ENCODE results near the gene SSRP1. TPM values are rescaled to one million over a fixed set of nuclear protein-coding genes. Genes with fewer than 3 reads are reported as not detected.

Gene SSRP1
- polyA plus RNA-seq, 1 experiment, result 113 TPM

DNA sequence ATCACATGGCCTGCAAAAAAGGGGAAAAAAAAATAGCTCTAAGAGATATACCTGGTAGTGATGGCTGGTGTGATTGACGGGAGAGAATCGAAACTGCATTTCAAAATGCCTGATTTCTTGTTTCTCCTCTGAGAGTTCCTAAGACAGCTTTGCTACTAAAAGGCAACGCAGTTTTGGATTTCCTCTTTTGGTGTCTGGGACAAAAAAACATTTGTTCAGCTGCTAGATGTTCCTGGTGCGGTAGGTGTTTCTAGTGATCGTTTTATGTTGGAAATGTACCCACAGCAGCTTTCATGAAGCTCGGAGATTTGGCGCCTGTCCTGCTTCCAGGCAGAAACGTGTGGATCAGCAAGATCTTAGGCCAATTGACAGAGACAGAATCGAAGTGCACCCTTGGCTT is 20.6 kb upstream of the SSRP1 start:
- Histone ChIP-seq H3K9me3 (ENCODE audit: control insufficient read depth, insufficient read depth, low read length) (no peaks in the 10 kb centered on the region), H3K27ac (ENCODE audit: low read depth, low read length) (no peak overlapping the region), H3K4me3 (ENCODE audit: low read depth, low read length) (no peak overlapping the region), H3K27me3 (ENCODE audit: control insufficient read depth, insufficient read depth, low read length) (peaks cover 35% of the 10 kb centered on the region)
- TF ChIP-seq, protein P1, sequence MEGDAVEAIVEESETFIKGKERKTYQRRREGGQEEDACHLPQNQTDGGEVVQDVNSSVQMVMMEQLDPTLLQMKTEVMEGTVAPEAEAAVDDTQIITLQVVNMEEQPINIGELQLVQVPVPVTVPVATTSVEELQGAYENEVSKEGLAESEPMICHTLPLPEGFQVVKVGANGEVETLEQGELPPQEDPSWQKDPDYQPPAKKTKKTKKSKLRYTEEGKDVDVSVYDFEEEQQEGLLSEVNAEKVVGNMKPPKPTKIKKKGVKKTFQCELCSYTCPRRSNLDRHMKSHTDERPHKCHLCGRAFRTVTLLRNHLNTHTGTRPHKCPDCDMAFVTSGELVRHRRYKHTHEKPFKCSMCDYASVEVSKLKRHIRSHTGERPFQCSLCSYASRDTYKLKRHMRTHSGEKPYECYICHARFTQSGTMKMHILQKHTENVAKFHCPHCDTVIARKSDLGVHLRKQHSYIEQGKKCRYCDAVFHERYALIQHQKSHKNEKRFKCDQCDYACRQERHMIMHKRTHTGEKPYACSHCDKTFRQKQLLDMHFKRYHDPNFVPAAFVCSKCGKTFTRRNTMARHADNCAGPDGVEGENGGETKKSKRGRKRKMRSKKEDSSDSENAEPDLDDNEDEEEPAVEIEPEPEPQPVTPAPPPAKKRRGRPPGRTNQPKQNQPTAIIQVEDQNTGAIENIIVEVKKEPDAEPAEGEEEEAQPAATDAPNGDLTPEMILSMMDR (IDR thresholded peaks at IDR 0.05; ENCODE audit: low read depth, low read length), result no peak
- no peak for DNase-seq (ENCODE audit: low read depth, low spot score)
- POLR2A ChIA-PET, result no interaction called here
- CTCF ChIA-PET, result interaction anchor here (3.4 kb wide), 1 partner anchor 11 kb away, joined by 12 read pairs; no protein-coding TSS in a partner anchor

DNA sequence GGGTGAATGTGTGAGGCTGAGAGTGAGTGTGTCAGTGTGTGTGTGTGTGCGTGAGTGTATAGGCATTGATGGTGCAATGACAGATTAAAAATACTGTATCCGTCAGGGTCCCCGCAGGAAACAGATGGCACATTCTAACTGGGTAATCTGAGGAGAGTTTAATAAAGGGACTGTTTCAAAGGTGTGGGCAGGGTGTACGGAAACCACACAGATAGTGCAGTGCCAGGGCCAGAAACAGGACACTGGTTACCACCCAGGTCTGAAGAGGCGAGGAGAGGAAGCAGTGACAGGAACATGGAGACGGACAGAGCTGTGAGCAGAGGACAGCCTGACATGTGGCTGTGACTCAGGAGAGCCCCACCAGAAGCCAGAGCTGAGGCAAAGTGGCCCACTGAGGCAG is 19.0 kb upstream of the SSRP1 start:
- TF ChIP-seq, protein P1 (IDR thresholded peaks at IDR 0.05; ENCODE audit: low read depth, low read length), result no peak
- Histone ChIP-seq H3K9me3 (ENCODE audit: control insufficient read depth, insufficient read depth, low read length) (peaks cover 7% of the 10 kb centered on the region), H3K4me3 (ENCODE audit: low read depth, low read length) (no peak overlapping the region), H3K27ac (ENCODE audit: low read depth, low read length) (no peak overlapping the region), H3K27me3 (ENCODE audit: control insufficient read depth, insufficient read depth, low read length) (peaks cover 24% of the 10 kb centered on the region)
- ChIA-PET CTCF (no interaction called here), POLR2A (no interaction called here)
- no peak for DNase-seq (ENCODE audit: low read depth, low spot score)

DNA sequence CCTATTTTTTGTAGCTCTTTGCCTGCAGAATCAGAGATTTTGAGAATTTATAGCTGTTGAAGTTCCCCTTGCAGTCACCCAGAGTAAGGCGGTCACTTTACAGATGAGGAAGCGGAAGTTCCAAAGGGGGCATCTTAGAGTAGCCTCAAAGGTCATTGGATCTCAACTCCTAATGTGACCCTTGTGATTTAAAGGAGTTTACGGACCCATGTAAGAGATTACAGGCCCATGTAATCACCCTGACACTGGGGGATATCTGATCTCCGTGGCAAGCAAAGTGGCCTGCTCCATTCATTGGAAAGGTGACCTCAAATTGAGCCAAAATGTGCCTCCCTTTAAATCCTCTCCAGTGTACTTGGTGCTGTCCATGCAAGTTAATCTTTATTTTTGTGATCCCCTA is 18.2 kb upstream of the SSRP1 start:
- no peak for DNase-seq (ENCODE audit: low read depth, low spot score)
- Histone ChIP-seq H3K27me3 (ENCODE audit: control insufficient read depth, insufficient read depth, low read length) (peaks cover 21% of the 10 kb centered on the region), H3K27ac (ENCODE audit: low read depth, low read length) (no peak overlapping the region), H3K4me3 (ENCODE audit: low read depth, low read length) (no peak overlapping the region), H3K9me3 (ENCODE audit: control insufficient read depth, insufficient read depth, low read length) (peaks cover 7% of the 10 kb centered on the region)
- ChIA-PET POLR2A (no interaction called here), CTCF (interaction anchor here (0.6 kb wide), 2 partner anchors 39 to 74 kb away, joined by 4 to 5 read pairs; no protein-coding TSS in a partner anchor)
- TF ChIP-seq, protein P1 (IDR thresholded peaks at IDR 0.05; ENCODE audit: low read depth, low read length), result no peak

DNA sequence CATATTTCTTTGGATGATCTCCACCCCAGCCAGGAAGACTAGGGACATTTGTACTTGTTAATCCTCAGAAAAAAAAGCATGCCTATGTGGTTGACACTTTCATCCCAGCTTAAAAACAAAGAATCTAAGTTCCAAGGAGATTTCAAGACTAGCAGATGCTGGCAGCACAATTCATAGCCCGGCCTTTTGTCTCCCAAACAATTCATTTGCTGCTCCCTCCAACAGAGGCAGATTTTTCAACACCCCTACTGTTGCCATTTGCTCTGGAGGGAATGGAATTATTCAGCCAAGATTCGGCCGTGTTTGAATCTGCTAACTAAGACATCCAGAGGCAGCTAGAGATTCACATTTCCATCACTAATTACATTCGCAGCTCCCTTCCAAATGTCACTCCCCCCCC is 17.8 kb upstream of the SSRP1 start:
- Histone ChIP-seq H3K27ac (ENCODE audit: low read depth, low read length) (no peak overlapping the region), H3K4me3 (ENCODE audit: low read depth, low read length) (no peak overlapping the region), H3K27me3 (ENCODE audit: control insufficient read depth, insufficient read depth, low read length) (peaks cover 19% of the 10 kb centered on the region), H3K9me3 (ENCODE audit: control insufficient read depth, insufficient read depth, low read length) (peaks cover 7% of the 10 kb centered on the region)
- CTCF ChIA-PET, result interaction anchor here (0.6 to 0.8 kb wide), 4 partner anchors 15 to 97 kb away, joined by 3 to 5 read pairs (median 4); partner anchors contain the start of gene P2RX3
- TF ChIP-seq, protein P1 (IDR thresholded peaks at IDR 0.05; ENCODE audit: low read depth, low read length), result no peak
- POLR2A ChIA-PET, result no interaction called here
- DNase-seq (ENCODE audit: low read depth, low spot score), result no peak

DNA sequence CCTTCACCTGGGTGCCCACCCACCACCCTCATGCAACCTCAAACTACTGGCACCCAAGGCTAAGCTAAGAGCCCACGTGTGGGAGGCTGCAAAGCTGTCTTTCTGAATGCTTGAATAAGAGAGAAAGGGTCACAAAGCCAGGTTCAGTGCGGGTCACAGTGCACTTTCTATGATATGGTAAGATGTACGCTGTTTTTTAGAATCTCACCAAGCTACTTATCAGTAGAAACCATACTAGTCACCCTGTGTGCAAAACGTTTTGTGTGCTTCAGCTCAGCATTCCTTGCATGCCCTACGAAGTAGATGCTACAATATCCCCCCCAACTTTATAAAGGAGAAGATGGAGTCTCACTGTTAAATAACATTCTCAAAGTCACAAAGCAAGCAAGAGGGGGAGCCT is 17.3 kb upstream of the SSRP1 start:
- ChIA-PET CTCF (interaction anchor here (0.6 to 2.4 kb wide), 4 partner anchors 15 to 174 kb away, joined by 3 to 16 read pairs (median 4); partner anchors contain the start of gene P2RX3), POLR2A (interaction anchor here (0.7 kb wide), 1 partner anchor 1202 kb away, joined by 3 read pairs; no protein-coding TSS in a partner anchor)
- H3K27ac ChIP-seq (ENCODE audit: low read depth, low read length), result no peak overlapping the region
- DNase-seq (ENCODE audit: low read depth, low spot score), result no peak
- no peak overlapping the region for H3K4me3 ChIP-seq (ENCODE audit: low read depth, low read length)
- TF ChIP-seq, protein P1 (IDR thresholded peaks at IDR 0.05; ENCODE audit: low read depth, low read length), result no peak
- peaks cover 17% of the 10 kb centered on the region for H3K27me3 ChIP-seq (ENCODE audit: control insufficient read depth, insufficient read depth, low read length)
- H3K9me3 ChIP-seq (ENCODE audit: control insufficient read depth, insufficient read depth, low read length), result peaks cover 7% of the 10 kb centered on the region
